ENCODE measurements around the gene PTPRCAP.
"Not testable (repeated sequence)": the region's sequence is repeated elsewhere in the genome, so short reads cannot be mapped to it uniquely, and the experiment has no call there.

The PTPRCAP gene

GRCh38 chr11:67469508-67469811 lies 32.0 kb upstream of the PTPRCAP start:
- CTCF ChIA-PET = interaction anchor here (0.7 to 1.6 kb wide), 3 partner anchors 14 to 118 kb away, joined by 3 to 4 read pairs (median 3); partner anchors contain the start of genes AIP and PPP1CA
- Mint-ChIP-seq H3K27ac (peak overlapping the region; percentile 79), H3K36me3 (peaks cover 8% of the 10 kb centered on the region), H3K9me3 (no peaks in the 10 kb centered on the region), H3K4me1 (peaks cover 42% of the 10 kb centered on the region), H3K4me3 (peak overlapping the region; percentile 70), H3K27me3 (peaks cover 5% of the 10 kb centered on the region)
- DNase-seq = no peak

- peaks cover 8% of the 10 kb centered on the region for H3K36me3 Mint-ChIP-seq
- H3K27me3 Mint-ChIP-seq = peaks cover 5% of the 10 kb centered on the region
- CTCF ChIA-PET = interaction anchor here (0.7 to 2.6 kb wide), 12 partner anchors 11 to 118 kb away, joined by 3 to 14 read pairs (median 3); partner anchors contain the start of genes PPP1CA and PTPRCAP
- H3K4me1 Mint-ChIP-seq = peaks cover 47% of the 10 kb centered on the region
- H3K27ac Mint-ChIP-seq = peak within 1 kb of the TSS; percentile 87
- H3K4me3 Mint-ChIP-seq = peak within 1 kb of the TSS; percentile 87
- H3K9me3 Mint-ChIP-seq = no peaks in the 10 kb centered on the region
- DNase-seq = peak; percentile 92
Measured at GRCh38 chr11:67468759-67469507, 31.5 kb upstream of the PTPRCAP start, which contains the start of gene TMEM134. Gene TMEM134, minus strand, starts transcription at chr11:67469251. Its CDS starts 59 bp downstream, at chr11:67469192.

- peaks cover 47% of the 10 kb centered on the region for H3K4me1 Mint-ChIP-seq
- H3K9me3 Mint-ChIP-seq = no peaks in the 10 kb centered on the region
- CTCF ChIA-PET = interaction anchor here (0.8 to 2.6 kb wide), 11 partner anchors 12 to 86 kb away, joined by 3 to 14 read pairs (median 3); partner anchors contain the start of genes PPP1CA and PTPRCAP
- no peak for DNase-seq
- H3K4me3 Mint-ChIP-seq = peak overlapping the region; percentile 87
- H3K27ac Mint-ChIP-seq = peak overlapping the region; percentile 87
- H3K27me3 Mint-ChIP-seq = peaks cover 3% of the 10 kb centered on the region
- H3K36me3 Mint-ChIP-seq = peaks cover 8% of the 10 kb centered on the region
Measured at GRCh38 chr11:67468456-67468758, 30.9 kb upstream of the PTPRCAP start.

DNA sequence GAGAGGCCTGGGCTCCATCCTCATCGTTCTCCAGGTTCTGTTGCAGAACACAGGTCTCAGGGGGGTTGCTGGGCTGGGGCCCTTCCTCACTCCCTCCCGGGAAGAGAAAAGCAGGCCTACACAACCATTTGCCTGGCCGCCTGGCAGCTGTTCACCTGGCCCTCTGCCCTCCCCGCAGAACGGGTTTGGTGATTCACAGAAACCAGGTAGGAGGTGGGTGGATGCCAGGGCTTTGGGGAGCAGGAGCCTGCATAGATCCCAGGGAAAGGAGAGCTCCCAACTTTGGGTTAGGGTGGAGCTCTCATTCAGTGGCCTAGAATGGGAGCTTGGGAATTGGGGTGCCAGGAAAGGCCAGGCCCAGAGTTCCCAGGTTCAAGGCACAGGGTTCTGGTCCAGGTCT lies 30.6 kb upstream of the PTPRCAP start:
- Mint-ChIP-seq H3K4me3 (peak overlapping the region; percentile 87), H3K4me1 (peaks cover 49% of the 10 kb centered on the region), H3K36me3 (peaks cover 8% of the 10 kb centered on the region), H3K9me3 (no peaks in the 10 kb centered on the region), H3K27ac (peak overlapping the region; percentile 87), H3K27me3 (no peaks in the 10 kb centered on the region)
- CTCF ChIA-PET = interaction anchor here (1.1 to 2.6 kb wide), 10 partner anchors 12 to 85 kb away, joined by 3 to 14 read pairs (median 4); partner anchors contain the start of genes PPP1CA and PTPRCAP
- no peak for DNase-seq

GRCh38 chr11:67466962-67467771 lies 29.7 kb upstream of the PTPRCAP start:
- Mint-ChIP-seq H3K27ac (peak overlapping the region; percentile 82), H3K36me3 (peaks cover 8% of the 10 kb centered on the region), H3K4me3 (peak overlapping the region; percentile 87), H3K4me1 (peaks cover 49% of the 10 kb centered on the region), H3K9me3 (no peaks in the 10 kb centered on the region), H3K27me3 (no peaks in the 10 kb centered on the region)
- no peak for DNase-seq
- CTCF ChIA-PET = interaction anchor here (1.1 to 2.6 kb wide), 4 partner anchors 28 to 73 kb away, joined by 3 to 14 read pairs (median 8); partner anchors contain the start of genes PPP1CA and PTPRCAP

- Mint-ChIP-seq H3K36me3 (peaks cover 8% of the 10 kb centered on the region), H3K4me3 (peak overlapping the region; percentile 44), H3K9me3 (no peaks in the 10 kb centered on the region), H3K4me1 (peaks cover 49% of the 10 kb centered on the region), H3K27me3 (no peaks in the 10 kb centered on the region), H3K27ac (peak overlapping the region; percentile 71)
- no peak for DNase-seq
- CTCF ChIA-PET = interaction anchor here (2.5 to 2.6 kb wide), 2 partner anchors 27 to 65 kb away, joined by 9 to 14 read pairs; partner anchors contain the start of gene PPP1CA
Measured at GRCh38 chr11:67466367-67466766, 28.9 kb upstream of the PTPRCAP start.

- H3K4me1 Mint-ChIP-seq = peaks cover 46% of the 10 kb centered on the region
- not testable (repeated sequence) for H3K36me3 Mint-ChIP-seq
- CTCF ChIA-PET = interaction anchor here (0.7 kb wide), 1 partner anchor 28 kb away, joined by 3 read pairs; the partner anchor contains the start of gene PTPRCAP
Measured at GRCh38 chr11:67465530-67465929, 28.0 kb upstream of the PTPRCAP start.

DNA sequence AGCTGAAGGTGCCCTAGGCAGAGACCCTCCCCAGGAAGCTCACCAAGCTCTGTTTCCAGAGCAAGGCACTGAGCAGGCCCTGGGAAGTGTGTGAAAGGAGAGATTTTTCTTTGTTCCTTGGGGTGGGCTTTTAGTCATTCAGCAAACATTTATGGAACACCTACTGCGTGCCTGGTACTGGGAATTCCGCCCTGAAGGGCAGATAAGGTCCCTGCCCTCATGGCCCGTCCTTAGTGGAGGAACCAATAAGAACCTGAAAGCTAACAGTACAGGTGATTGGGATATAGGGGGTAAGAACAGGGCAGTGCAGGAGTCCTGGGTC lies 27.7 kb upstream of the PTPRCAP start:
- Mint-ChIP-seq H3K9me3 (no peaks in the 10 kb centered on the region), H3K4me1 (peaks cover 48% of the 10 kb centered on the region), H3K36me3 (peaks cover 8% of the 10 kb centered on the region), H3K27ac (peak overlapping the region; percentile 93), H3K4me3 (peak overlapping the region; percentile 80), H3K27me3 (peaks cover 9% of the 10 kb centered on the region)
- no peak for DNase-seq
- CTCF ChIA-PET = interaction anchor here (0.7 kb wide), 1 partner anchor 27 kb away, joined by 3 read pairs; the partner anchor contains the start of gene PTPRCAP

More at GRCh38 chr11:67465530-67465929, 28.0 kb upstream of the PTPRCAP start:
- Mint-ChIP-seq H3K4me3 (peak overlapping the region; percentile 80), H3K27ac (peak overlapping the region; percentile 93)
- not testable (repeated sequence) for DNase-seq, H3K9me3 Mint-ChIP-seq, H3K27me3 Mint-ChIP-seq

GRCh38 chr11:67464411-67465188 lies 27.1 kb upstream of the PTPRCAP start:
- H3K27me3 Mint-ChIP-seq = peaks cover 13% of the 10 kb centered on the region
- CTCF ChIA-PET = interaction anchor here (0.7 kb wide), 1 partner anchor 27 kb away, joined by 3 read pairs; the partner anchor contains the start of gene PTPRCAP
- H3K4me1 Mint-ChIP-seq = peaks cover 49% of the 10 kb centered on the region

GRCh38 chr11:67463680-67464410 lies 26.4 kb upstream of the PTPRCAP start:
- CTCF ChIA-PET = interaction anchor here (0.6 kb wide), 1 partner anchor 107 kb away, joined by 3 read pairs; no protein-coding TSS in a partner anchor
- peak overlapping the region; percentile 93 for H3K27ac Mint-ChIP-seq
- H3K9me3 Mint-ChIP-seq = no peaks in the 10 kb centered on the region
- no peak for DNase-seq
- peaks cover 21% of the 10 kb centered on the region for H3K27me3 Mint-ChIP-seq
- H3K4me1 Mint-ChIP-seq = peaks cover 46% of the 10 kb centered on the region
- peak overlapping the region; percentile 80 for H3K4me3 Mint-ChIP-seq
- peaks cover 8% of the 10 kb centered on the region for H3K36me3 Mint-ChIP-seq

More at GRCh38 chr11:67464411-67465188, 27.1 kb upstream of the PTPRCAP start:
- Mint-ChIP-seq H3K9me3 (no peaks in the 10 kb centered on the region), H3K27ac (peak overlapping the region; percentile 93), H3K36me3 (peaks cover 8% of the 10 kb centered on the region), H3K4me3 (peak overlapping the region; percentile 80)
- peak; percentile 96 for DNase-seq

- no peaks in the 10 kb centered on the region for H3K9me3 Mint-ChIP-seq
- H3K27ac Mint-ChIP-seq = no peak overlapping the region
- DNase-seq = no peak
- peaks cover 7% of the 10 kb centered on the region for H3K36me3 Mint-ChIP-seq
- peaks cover 27% of the 10 kb centered on the region for H3K27me3 Mint-ChIP-seq
- CTCF ChIA-PET = interaction anchor here (0.6 kb wide), 1 partner anchor 106 kb away, joined by 3 read pairs; no protein-coding TSS in a partner anchor
- H3K4me3 Mint-ChIP-seq = no peak overlapping the region
- H3K4me1 Mint-ChIP-seq = peaks cover 42% of the 10 kb centered on the region
Measured at GRCh38 chr11:67463186-67463585, 25.7 kb upstream of the PTPRCAP start.

DNA sequence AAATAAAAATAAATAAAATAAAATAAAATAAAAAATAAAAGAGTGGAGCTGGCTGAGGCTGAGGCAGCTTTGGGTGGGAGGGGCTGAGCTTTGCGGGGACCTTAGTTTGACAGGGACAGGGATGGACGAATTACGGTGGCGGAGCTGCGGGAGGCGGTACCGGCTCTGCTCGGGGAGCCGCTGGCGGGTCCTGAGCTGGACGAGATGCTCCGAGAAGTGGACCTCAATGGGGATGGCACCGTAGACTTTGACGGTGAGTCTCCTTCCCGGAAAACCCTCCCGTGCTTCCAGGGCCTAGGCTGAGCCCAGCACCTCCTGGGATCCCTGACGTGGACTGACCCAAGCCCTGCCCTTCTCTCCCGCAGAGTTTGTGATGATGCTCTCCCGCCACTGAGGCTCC lies 20.8 kb upstream of the PTPRCAP start:
- Mint-ChIP-seq H3K27me3 (peaks cover 55% of the 10 kb centered on the region), H3K4me3 (no peak overlapping the region), H3K27ac (no peak overlapping the region), H3K9me3 (no peaks in the 10 kb centered on the region), H3K36me3 (no peaks in the 10 kb centered on the region), H3K4me1 (peaks cover 6% of the 10 kb centered on the region)
- CTCF ChIA-PET = interaction anchor here (1.2 kb wide), 1 partner anchor 19 kb away, joined by 3 read pairs; no protein-coding TSS in a partner anchor
- no peak for DNase-seq

DNA sequence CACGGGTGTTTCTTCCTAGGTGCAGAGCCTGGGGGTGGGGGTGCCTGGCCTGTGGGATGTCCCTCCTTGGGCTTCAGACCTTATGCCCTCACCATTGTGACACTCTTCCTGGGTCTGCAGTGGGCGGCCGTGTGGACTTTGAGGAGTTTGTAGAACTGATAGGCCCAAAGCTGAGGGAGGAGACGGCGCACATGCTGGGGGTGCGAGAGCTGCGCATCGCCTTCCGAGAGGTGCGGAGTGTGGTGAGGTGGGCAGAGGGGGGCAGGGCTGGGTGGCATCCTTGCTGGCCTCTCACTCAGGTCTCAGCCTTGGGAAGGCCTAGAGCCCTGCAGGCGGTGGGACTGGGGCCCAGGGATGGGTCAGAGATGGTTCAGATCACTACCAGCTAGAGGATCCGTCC lies 20.0 kb upstream of the PTPRCAP start:
- H3K9me3 Mint-ChIP-seq = no peaks in the 10 kb centered on the region
- CTCF ChIA-PET = no interaction called here
- H3K36me3 Mint-ChIP-seq = no peaks in the 10 kb centered on the region
- H3K4me3 Mint-ChIP-seq = no peak overlapping the region
- H3K4me1 Mint-ChIP-seq = peaks cover 5% of the 10 kb centered on the region
- no peak overlapping the region for H3K27ac Mint-ChIP-seq
- DNase-seq = no peak
- peaks cover 55% of the 10 kb centered on the region for H3K27me3 Mint-ChIP-seq
